RWPE1 (cell line): ENCODE measurements around the gene ASIC3.

ENCODE experiments used
- CTCF ChIA-PET: fragments of 350-600 bp; sonication (Branson Sonifier 250); formaldehyde crosslinking; extraction: SDS; loops from one replicate; lab custom pipeline; 2021; lab: Yijun Ruan, JAX
- POLR2A ChIA-PET: fragments of 400-600 bp; formaldehyde crosslinking; extraction: SDS; loops from one replicate; lab custom pipeline; 2020; ENCODE audit warnings: antibody characterized with exemption; ENCODE audit not compliant: low non-redundant PET; lab: Yijun Ruan, JAX
- DNase-seq: peaks from one replicate; pipeline ENCODE4 v3.0.0; 2012; ENCODE audit warnings: low spot score
- H3K27ac ChIP-seq: fragments of 450-650 bp; 2 replicates; pipeline ENCODE4 v1.5.1; 2017
- CTCF ChIP-seq: fragments of 450-650 bp; conservative IDR thresholded peaks from 2 replicates; pipeline ENCODE4 v1.5.1; 2017; ENCODE audit warnings: low read depth, mild to moderate bottlenecking

ASIC3 gene

GRCh38 chr7:151062399-151063211 is 14.3 kb downstream of the ASIC3 start:
- ChIA-PET CTCF (interaction anchor here (0.6 to 0.7 kb wide), 4 partner anchors 15 to 53 kb away, joined by 3 to 4 read pairs (median 3); partner anchors contain the start of gene ATG9B), POLR2A (interaction anchor here (0.7 to 0.9 kb wide), 2 partner anchors 18 to 19 kb away, joined by 3 read pairs; partner anchors contain the start of gene FASTK)
- TF ChIP-seq CTCF: no peak
- DNase-seq: no peak
- H3K27ac ChIP-seq: peak overlapping the region; percentile 96

GRCh38 chr7:151063212-151063561 is 14.9 kb downstream of the ASIC3 start:
- POLR2A ChIA-PET: no interaction called here
- CTCF ChIA-PET: interaction anchor here (0.6 kb wide), 2 partner anchors 16 to 39 kb away, joined by 3 to 4 read pairs; partner anchors contain the start of gene ATG9B
- H3K27ac ChIP-seq: peak overlapping the region; percentile 96
- no peak for TF ChIP-seq CTCF
- DNase-seq: no peak

- TF ChIP-seq CTCF: no peak
- DNase-seq: no peak
- peak overlapping the region; percentile 96 for H3K27ac ChIP-seq
- ChIA-PET CTCF (no interaction called here), POLR2A (no interaction called here)
Measured at GRCh38 chr7:151064454-151064853, 16.1 kb downstream of the ASIC3 start.

GRCh38 chr7:151064993-151065392 is 16.7 kb downstream of the ASIC3 start:
- CTCF ChIA-PET: no interaction called here
- DNase-seq: no peak
- peak overlapping the region; percentile 96 for H3K27ac ChIP-seq
- no peak for TF ChIP-seq CTCF
- POLR2A ChIA-PET: no interaction called here

- no peak for TF ChIP-seq CTCF
- DNase-seq: no peak
- CTCF ChIA-PET: no interaction called here
- POLR2A ChIA-PET: no interaction called here
- peak overlapping the region; percentile 96 for H3K27ac ChIP-seq
Measured at GRCh38 chr7:151065516-151065915, 17.2 kb downstream of the ASIC3 start.

- DNase-seq: no peak
- CTCF ChIA-PET: no interaction called here
- POLR2A ChIA-PET: no interaction called here
- no peak for TF ChIP-seq CTCF
- H3K27ac ChIP-seq: peak overlapping the region; percentile 96
Measured at GRCh38 chr7:151066273-151066974, 18.1 kb downstream of the ASIC3 start.
